A673 (cell line): ENCODE measurements around the gene GAD2. TPM values are rescaled to one million over a fixed set of nuclear protein-coding genes. Genes with fewer than 3 reads are reported as not detected.
A peak's percentile ranks its signal among the peaks of the same experiment; 100 is the strongest.

Experiments
- BruUV-seq: library from RNA; stranded (reverse); fragments of 400-500 nt; replicated peaks from 2 replicates; lab custom pipeline; 2021; lab: Mats Ljungman, UMichigan
- CTCF ChIA-PET: fragments of 300-600 bp; sonication (Branson Sonifier 250); formaldehyde crosslinking; loops from one replicate; lab custom pipeline; 2022; ENCODE audit warnings: antibody characterized with exemption; lab: Charles Lee
- POLR2A ChIA-PET: fragments of 300-600 bp; sonication (Branson Sonifier 250); formaldehyde crosslinking; loops from one replicate; lab custom pipeline; 2022; ENCODE audit warnings: antibody characterized with exemption; ENCODE audit not compliant: low non-redundant PET; lab: Charles Lee
- DNase-seq: peaks from one replicate; pipeline ENCODE4 v3.0.0-alpha.2; 2015; ENCODE audit warnings: low spot score
- H3K27ac ChIP-seq: fragments of 200-600 bp; sonication (generic); 2 replicates; pipeline ENCODE4 v1.5.1; 2016; ENCODE audit warnings: mixed run types, low read depth, mild to moderate bottlenecking, mixed read lengths, antibody characterized with exemption, low read length; ENCODE audit not compliant: poor library complexity, severe bottlenecking
- H3K27me3 ChIP-seq: fragments of 200-600 bp; sonication (generic); replicated peaks from 2 replicates; pipeline ENCODE4 v1.6.1; 2017; ENCODE audit warnings: mixed run types, low read depth, mild to moderate bottlenecking, mixed read lengths, antibody characterized with exemption, low read length; ENCODE audit not compliant: insufficient read depth, poor library complexity
- H3K36me3 ChIP-seq: fragments of 200-600 bp; sonication (generic); 2 replicates; pipeline ENCODE4 v1.6.1; 2016; ENCODE audit warnings: mixed run types, mild to moderate bottlenecking, mixed read lengths, antibody characterized with exemption, low read length; ENCODE audit not compliant: insufficient read depth, poor library complexity, severe bottlenecking
- H3K4me1 ChIP-seq: fragments of 200-600 bp; sonication (generic); 2 replicates; pipeline ENCODE4 v1.6.1; 2017; ENCODE audit warnings: mixed run types, mild to moderate bottlenecking, mixed read lengths, antibody characterized with exemption, low read length; ENCODE audit not compliant: insufficient read depth, poor library complexity, severe bottlenecking
- H3K4me3 ChIP-seq: fragments of 200-600 bp; sonication (generic); 2 replicates; pipeline ENCODE4 v1.5.1; 2016; ENCODE audit warnings: low read depth, mixed run types, mild to moderate bottlenecking, mixed read lengths, low read length; ENCODE audit not compliant: poor library complexity, severe bottlenecking
- H3K9me3 ChIP-seq: fragments of 200-600 bp; sonication (generic); 2 replicates; pipeline ENCODE4 v1.6.1; 2016; ENCODE audit warnings: mixed run types, low read depth, mild to moderate bottlenecking, mixed read lengths, antibody characterized with exemption, low read length; ENCODE audit not compliant: poor library complexity, severe bottlenecking
- CTCF ChIP-seq: fragments of 300-800, 200-600 bp; sonication (generic); conservative IDR thresholded peaks from 2 replicates; pipeline ENCODE4 v1.5.1; 2017; ENCODE audit warnings: low read depth, mild to moderate bottlenecking, antibody characterized with exemption, low read length, moderate library complexity, mixed read lengths
- EZH2 ChIP-seq: fragments of 200-600 bp; sonication (generic); IDR thresholded peaks from 2 replicates; pipeline ENCODE4 v1.6.1; 2017; ENCODE audit warnings: borderline replicate concordance, low read depth, mild to moderate bottlenecking, mixed read lengths, antibody characterized with exemption, low read length; ENCODE audit not compliant: poor library complexity, severe bottlenecking
- intact Hi-C: fragments of 100-400 bp; cut with micrococcal nuclease; formaldehyde crosslinking; loops from one replicate; pipeline ENCODE4 v1.10.0; 2022; ENCODE audit not compliant: unreplicated experiment
- total RNA-seq: library from RNA; stranded (reverse); gene quantifications from 2 replicates; pipeline ENCODE4 v1.2.3, GENCODE V29; 2021

GAD2 gene
- total RNA-seq, 1 experiment from 2014 or later = 0.28 TPM

DNA sequence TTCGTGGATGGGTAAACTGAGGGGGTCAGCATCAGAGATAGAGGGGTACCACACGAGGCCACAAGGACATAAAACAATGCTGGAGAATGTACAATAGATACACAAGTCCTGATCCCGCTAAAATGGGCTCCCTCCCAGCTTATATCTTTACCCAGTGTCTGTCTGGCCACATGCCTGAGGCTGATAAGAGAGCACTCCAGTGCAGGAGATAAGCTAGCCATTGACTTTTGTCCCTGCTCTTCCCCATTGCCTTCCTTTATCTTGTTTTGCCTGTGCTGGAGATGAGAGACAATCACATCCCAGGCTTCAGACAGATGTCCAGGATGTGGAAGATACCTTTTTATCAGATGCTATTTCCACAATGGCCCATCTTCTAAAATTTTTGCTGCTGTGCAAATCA is 6.0 kb downstream of the GAD2 start:
- peaks cover 53% of the 10 kb centered on the region for H3K27me3 ChIP-seq
- ChIA-PET CTCF (no interaction called here), POLR2A (no interaction called here)

DNA sequence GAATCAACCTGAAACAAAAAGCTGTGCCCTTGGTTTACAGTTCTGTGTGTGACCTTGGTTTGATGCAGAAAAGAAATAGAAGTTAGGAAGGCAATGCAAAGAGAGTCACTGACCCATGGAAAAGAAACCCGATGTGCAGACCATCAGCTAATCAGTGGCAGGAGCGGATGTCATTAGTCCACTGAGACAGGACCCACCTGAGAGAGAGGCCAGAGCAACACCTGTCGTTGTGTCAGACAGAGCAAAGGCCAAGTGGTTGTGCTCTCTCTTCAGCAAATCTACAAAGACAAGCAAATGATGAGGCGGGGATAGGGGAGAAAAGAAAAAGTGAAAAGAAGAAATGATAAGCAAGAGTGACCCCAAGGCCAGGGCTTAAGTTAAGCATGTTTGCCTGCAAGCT is 8.7 kb downstream of the GAD2 start:
- TF ChIP-seq CTCF = no peak
- TF ChIP-seq EZH2 = no peak
- Histone ChIP-seq H3K27me3 (peaks cover 25% of the 10 kb centered on the region), H3K9me3 (no peaks in the 10 kb centered on the region), H3K4me3 (no peak overlapping the region), H3K27ac (peak overlapping the region; percentile 48), H3K4me1 (peaks cover 21% of the 10 kb centered on the region), H3K36me3 (no peaks in the 10 kb centered on the region)
- DNase-seq = no peak
- BruUV-seq = no TSS peak
- intact Hi-C loops = no loop called here
- ChIA-PET CTCF (no interaction called here), POLR2A (no interaction called here)

More for the DNA sequence above, 6.0 kb downstream of the GAD2 start:
- no TSS peak for BruUV-seq
- Histone ChIP-seq H3K4me3 (no peak overlapping the region), H3K36me3 (no peaks in the 10 kb centered on the region), H3K4me1 (peaks cover 21% of the 10 kb centered on the region), H3K27ac (no peak overlapping the region), H3K9me3 (no peaks in the 10 kb centered on the region)
- TF ChIP-seq CTCF = no peak
- no peak for TF ChIP-seq EZH2
- intact Hi-C loops = no loop called here
- DNase-seq = no peak

- ChIA-PET CTCF (no interaction called here), POLR2A (interaction anchor here (0.6 kb wide), 1 partner anchor 43 kb away, joined by 3 read pairs; no protein-coding TSS in a partner anchor)
- no TSS peak for BruUV-seq
- Histone ChIP-seq H3K36me3 (no peaks in the 10 kb centered on the region), H3K27me3 (peaks cover 8% of the 10 kb centered on the region), H3K4me3 (no peak overlapping the region), H3K27ac (no peak overlapping the region), H3K4me1 (peaks cover 21% of the 10 kb centered on the region), H3K9me3 (no peaks in the 10 kb centered on the region)
- intact Hi-C loops = no loop called here
- TF ChIP-seq EZH2 = no peak
- no peak for TF ChIP-seq CTCF
- DNase-seq = no peak
Observed at GRCh38 chr10:26227786-26228185, 11.2 kb downstream of the GAD2 start.
